ENCODE results near the gene RPS27. TPM values are rescaled to one million over a fixed set of nuclear protein-coding genes. Genes with fewer than 3 reads are reported as not detected.

Gene RPS27
- total RNA-seq, 2 experiments from 2014 or later = 2,833 to 5,738 TPM

- peaks cover 68% of the 10 kb centered on the region for H3K36me3 ChIP-seq (ENCODE audit: insufficient read depth, low read length)
- intact Hi-C loops (cut with micrococcal nuclease; ENCODE audit: unreplicated experiment) = no loop called here
- BruUV-seq (replicated peaks) = no TSS peak
- no peak overlapping the region for H2AFZ ChIP-seq (ENCODE audit: low read length)
- TF ChIP-seq EZH2phosphoT487 (IDR thresholded peaks at IDR 0.05; ENCODE audit: borderline replicate concordance, low read depth, low read length) = no peak
- TF ChIP-seq CTCF (conservative IDR thresholded peaks at IDR 0.05; ENCODE audit: low read length) = no peak
- no peak for DNase-seq (ENCODE audit: low spot score)
- POLR2A ChIA-PET = interaction anchor here (3.4 to 4.2 kb wide), 2 partner anchors 14 to 20 kb away, joined by 12 to 32 read pairs; partner anchors contain the start of gene GATAD2B
- no peak overlapping the region for H3K4me3 ChIP-seq (ENCODE audit: low read depth, low read length, poor library complexity, severe bottlenecking)
- H3K27ac ChIP-seq (ENCODE audit: low read depth, low read length, poor library complexity, severe bottlenecking) = no peak overlapping the region
- no peaks in the 10 kb centered on the region for H4K20me1 ChIP-seq (ENCODE audit: insufficient read depth, low read length)
- no peaks in the 10 kb centered on the region for H3K9me3 ChIP-seq (ENCODE audit: low read length)
- H3K9me2 ChIP-seq (ENCODE audit: insufficient read depth, low read length) = no peaks in the 10 kb centered on the region
- H3K79me2 ChIP-seq (ENCODE audit: insufficient read depth, low read depth, low read length) = peaks cover 20% of the 10 kb centered on the region
- CTCF ChIA-PET (ENCODE audit: unreplicated experiment) = no interaction called here
- H3K4me2 ChIP-seq (ENCODE audit: low read length) = no peak overlapping the region
- H3K4me1 ChIP-seq (ENCODE audit: insufficient read depth, low read length, poor library complexity, severe bottlenecking) = peaks cover 29% of the 10 kb centered on the region
These were observed 47.6 kb upstream of the RPS27 start for GRCh38 chr1:153942766-153943549.

GRCh38 chr1:153944005-153944826 is 46.3 kb upstream of the RPS27 start:
- H3K4me1 ChIP-seq (ENCODE audit: insufficient read depth, low read length, poor library complexity, severe bottlenecking) = peaks cover 35% of the 10 kb centered on the region
- peak overlapping the region; percentile 86 for H3K4me3 ChIP-seq (ENCODE audit: low read depth, low read length, poor library complexity, severe bottlenecking)
- CTCF ChIA-PET (ENCODE audit: unreplicated experiment) = interaction anchor here (0.5 to 1.3 kb wide), 3 partner anchors 19 to 134 kb away, joined by 3 to 4 read pairs (median 4); partner anchors contain the start of genes GATAD2B and SLC39A1
- H3K4me2 ChIP-seq (ENCODE audit: low read length) = peak overlapping the region; percentile 96
- H3K27ac ChIP-seq (ENCODE audit: low read depth, low read length, poor library complexity, severe bottlenecking) = peak overlapping the region; percentile 92
- H4K20me1 ChIP-seq (ENCODE audit: insufficient read depth, low read length) = no peaks in the 10 kb centered on the region
- no peaks in the 10 kb centered on the region for H3K9me2 ChIP-seq (ENCODE audit: insufficient read depth, low read length)
- no peak for TF ChIP-seq CTCF (conservative IDR thresholded peaks at IDR 0.05; ENCODE audit: low read length)
- TF ChIP-seq EZH2phosphoT487 (IDR thresholded peaks at IDR 0.05; ENCODE audit: borderline replicate concordance, low read depth, low read length) = no peak
- H3K9me3 ChIP-seq (ENCODE audit: low read length) = no peaks in the 10 kb centered on the region
- peaks cover 20% of the 10 kb centered on the region for H3K79me2 ChIP-seq (ENCODE audit: insufficient read depth, low read depth, low read length)
- no peak overlapping the region; the same call in 1 of the 2 replicates for H2AFZ ChIP-seq (ENCODE audit: low read length)
- BruUV-seq (replicated peaks) = no TSS peak
- peaks cover 75% of the 10 kb centered on the region for H3K36me3 ChIP-seq (ENCODE audit: insufficient read depth, low read length)
- intact Hi-C loops (cut with micrococcal nuclease; ENCODE audit: unreplicated experiment) = no loop called here
- DNase-seq (ENCODE audit: low spot score) = no peak
- POLR2A ChIA-PET = interaction anchor here (0.5 to 4.2 kb wide), 11 partner anchors 9 to 224 kb away, joined by 3 to 32 read pairs (median 3); partner anchors contain the start of genes CREB3L4, GATAD2B and SLC39A1

All from OCI-LY7 (cell line).